ENCODE measurements around the gene TRPM5.

DNA sequence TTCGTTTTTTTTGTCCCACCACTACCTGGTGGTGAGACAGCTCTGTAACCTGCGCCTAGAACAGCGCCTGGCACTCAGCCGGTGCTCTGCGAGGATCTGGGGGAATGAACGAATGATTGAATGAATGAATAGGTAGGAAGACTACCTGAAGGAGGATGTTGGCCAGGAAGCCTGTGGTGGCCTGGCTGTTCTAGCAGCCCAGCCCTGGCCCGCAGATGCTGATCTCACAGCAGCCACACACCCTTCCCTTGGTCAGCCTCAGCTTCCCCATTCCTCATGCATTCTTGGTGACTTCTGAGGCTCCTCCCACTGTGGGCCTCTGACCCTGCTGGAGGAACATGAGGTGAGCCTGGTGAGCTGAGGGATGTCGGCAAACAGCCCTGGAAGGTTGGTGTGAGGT lies 3.7 kb downstream of the TRPM5 start:
- TF ChIP-seq, protein P1, sequence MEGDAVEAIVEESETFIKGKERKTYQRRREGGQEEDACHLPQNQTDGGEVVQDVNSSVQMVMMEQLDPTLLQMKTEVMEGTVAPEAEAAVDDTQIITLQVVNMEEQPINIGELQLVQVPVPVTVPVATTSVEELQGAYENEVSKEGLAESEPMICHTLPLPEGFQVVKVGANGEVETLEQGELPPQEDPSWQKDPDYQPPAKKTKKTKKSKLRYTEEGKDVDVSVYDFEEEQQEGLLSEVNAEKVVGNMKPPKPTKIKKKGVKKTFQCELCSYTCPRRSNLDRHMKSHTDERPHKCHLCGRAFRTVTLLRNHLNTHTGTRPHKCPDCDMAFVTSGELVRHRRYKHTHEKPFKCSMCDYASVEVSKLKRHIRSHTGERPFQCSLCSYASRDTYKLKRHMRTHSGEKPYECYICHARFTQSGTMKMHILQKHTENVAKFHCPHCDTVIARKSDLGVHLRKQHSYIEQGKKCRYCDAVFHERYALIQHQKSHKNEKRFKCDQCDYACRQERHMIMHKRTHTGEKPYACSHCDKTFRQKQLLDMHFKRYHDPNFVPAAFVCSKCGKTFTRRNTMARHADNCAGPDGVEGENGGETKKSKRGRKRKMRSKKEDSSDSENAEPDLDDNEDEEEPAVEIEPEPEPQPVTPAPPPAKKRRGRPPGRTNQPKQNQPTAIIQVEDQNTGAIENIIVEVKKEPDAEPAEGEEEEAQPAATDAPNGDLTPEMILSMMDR (IDR thresholded peaks at IDR 0.05): no peak
- TF ChIP-seq POLR2A (IDR thresholded peaks at IDR 0.05): no peak

All from testis (tissue), 2 donors.